Subcutaneous abdominal adipose tissue (tissue), 5 donors: ENCODE results near the gene CCDC169.

Source experiments
- H3K27ac ChIP-seq: one replicate; pipeline ENCODE4 v1.7.0; 2013; ENCODE audit warnings: low read depth, mild to moderate bottlenecking, inconsistent platforms, low read length, moderate library complexity
- H3K27me3 ChIP-seq, 5 donors: one replicate each; pipeline ENCODE4 v1.7.0; 2013; ENCODE audit warnings: low read length in 5 of 5, inconsistent platforms in 1 of 5; ENCODE audit not compliant: control insufficient read depth in 5 of 5, insufficient read depth in 4 of 5
- H3K36me3 ChIP-seq, 5 donors: one replicate each; pipeline ENCODE4 v1.7.0; 2013; ENCODE audit warnings: low read length in 5 of 5; ENCODE audit not compliant: control insufficient read depth in 5 of 5, insufficient read depth in 5 of 5
- H3K4me1 ChIP-seq, 5 donors: one replicate each; pipeline ENCODE4 v1.7.0; 2013; ENCODE audit warnings: low read length in 5 of 5, mild to moderate bottlenecking in 3 of 5, moderate library complexity in 1 of 5; ENCODE audit not compliant: control insufficient read depth in 5 of 5, insufficient read depth in 5 of 5
- H3K4me3 ChIP-seq, 5 donors: one replicate each; pipeline ENCODE4 v1.7.0; 2013; ENCODE audit warnings: low read length in 5 of 5, low read depth in 1 of 5
- H3K9ac ChIP-seq, 5 donors: one replicate each; pipeline ENCODE4 v1.7.0; 2013; ENCODE audit warnings: low read length in 5 of 5, mild to moderate bottlenecking in 4 of 5, moderate library complexity in 3 of 5
- H3K9me3 ChIP-seq, 5 donors: one replicate each; pipeline ENCODE4 v1.7.0; 2013; ENCODE audit warnings: low read length in 5 of 5; ENCODE audit not compliant: control insufficient read depth in 5 of 5
- donor health status: healthy.
- donor health status: healthy.
- donor health status: healthy.
- donor health status: healthy.
- donor health status: healthy.

CCDC169 gene

DNA sequence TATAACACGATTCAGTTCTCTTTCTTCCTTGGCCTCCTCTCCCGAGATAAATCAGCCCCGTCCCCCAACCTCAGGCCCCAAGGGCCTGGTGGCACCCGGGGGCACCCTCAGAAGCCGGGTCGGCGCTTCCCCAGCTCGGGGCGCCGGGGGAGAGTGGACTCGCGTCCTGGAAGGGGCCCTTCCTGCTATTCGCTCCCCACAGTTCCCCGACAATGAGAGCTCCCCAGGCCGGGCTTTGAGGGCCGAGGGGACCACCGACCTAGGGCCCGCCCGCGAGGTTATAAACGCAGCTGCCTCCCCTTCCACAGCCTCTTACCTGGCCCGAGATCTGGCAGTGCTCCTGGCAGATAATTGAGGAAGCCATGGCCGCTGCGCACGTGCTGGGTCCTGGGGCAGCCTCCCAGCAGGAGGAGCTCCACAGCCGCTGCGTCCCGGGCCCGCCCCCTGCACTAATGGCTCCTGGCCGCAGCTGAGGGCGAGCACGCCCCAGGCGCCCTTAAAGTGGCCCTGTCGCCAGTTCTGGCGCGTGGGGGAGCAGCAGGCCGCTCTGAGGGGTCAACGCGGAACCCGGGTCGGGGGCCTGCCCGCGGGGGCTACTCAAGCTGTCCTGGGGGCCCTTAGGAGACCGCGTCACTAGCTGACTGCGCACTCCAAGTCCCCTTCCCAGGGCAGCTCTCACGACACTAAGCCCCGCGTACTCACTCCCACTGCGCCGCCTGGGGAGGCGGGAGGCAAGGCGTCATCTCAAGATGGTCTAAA is 83.3 kb downstream of the CCDC169 start, which contains the start of gene SOHLH2:
SOHLH2 (minus strand) TSS at position 394 of the 759 bp plus-strand sequence; CDS start at position 364, 30 bp downstream.
- Histone ChIP-seq H3K9me3 (no peaks in the 10 kb centered on the region), H3K27ac (no peak within 1 kb of the TSS)

DNA sequence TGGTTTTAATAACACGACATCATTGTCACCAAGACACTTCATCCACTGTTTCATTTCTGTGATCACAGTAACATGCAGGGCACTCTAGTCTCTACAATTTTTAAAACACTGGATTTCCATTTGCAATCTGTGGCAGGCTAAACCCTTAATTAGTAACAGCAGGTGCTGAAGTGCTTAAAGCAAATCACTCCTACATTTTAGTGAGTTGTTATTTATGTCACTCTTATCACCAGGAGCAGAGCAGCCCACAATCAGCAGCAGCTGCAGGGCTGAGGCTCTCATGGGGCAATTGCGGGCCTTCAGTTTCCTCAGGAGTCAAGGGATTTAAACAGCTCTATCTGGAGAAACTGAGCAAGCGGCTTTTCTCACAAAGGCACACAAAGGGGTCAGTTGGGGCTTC is 84.8 kb downstream of the CCDC169 start:
- H3K4me3 ChIP-seq, result no peak overlapping the region
- H3K36me3 ChIP-seq, result no peaks in the 10 kb centered on the region
- no peaks in the 10 kb centered on the region for H3K27me3 ChIP-seq
- no peak overlapping the region for H3K9ac ChIP-seq
- no peaks in the 10 kb centered on the region for H3K9me3 ChIP-seq
- H3K4me1 ChIP-seq, result peaks cover 0 to 28% (median 8%) of the 10 kb centered on the region in 5 donors
- no peak overlapping the region for H3K27ac ChIP-seq

More for the DNA sequence above, 83.3 kb downstream of the CCDC169 start, which contains the start of gene SOHLH2:
- Histone ChIP-seq H3K4me1 (peaks cover 0 to 28% (median 8%) of the 10 kb centered on the region in 5 donors), H3K9ac (no peak within 1 kb of the TSS), H3K4me3 (no peak within 1 kb of the TSS), H3K36me3 (no peaks in the 10 kb centered on the region), H3K27me3 (no peaks in the 10 kb centered on the region)

DNA sequence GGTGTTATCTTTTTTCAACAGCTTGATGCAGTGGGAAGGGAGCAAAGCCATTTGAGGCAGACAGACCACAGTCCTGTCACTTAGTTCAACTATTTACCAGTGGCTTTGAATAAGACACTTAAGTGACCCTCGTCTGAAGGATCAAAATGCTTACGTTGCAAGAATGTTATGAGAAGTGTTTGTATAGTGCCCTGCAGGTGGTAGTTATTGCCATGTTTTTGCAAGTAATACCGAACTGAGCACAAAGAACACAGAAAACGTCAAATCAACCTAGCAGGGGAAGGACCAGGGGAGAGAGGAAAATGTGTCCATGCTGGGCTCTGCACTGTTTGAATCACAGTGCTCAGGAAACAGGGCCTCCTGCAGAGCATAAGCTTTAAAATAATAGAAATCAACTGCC is 86.0 kb downstream of the CCDC169 start:
- H3K9me3 ChIP-seq, result no peaks in the 10 kb centered on the region
- H3K36me3 ChIP-seq, result no peaks in the 10 kb centered on the region
- H3K9ac ChIP-seq, result no peak overlapping the region
- H3K27me3 ChIP-seq, result no peaks in the 10 kb centered on the region
- no peak overlapping the region for H3K4me3 ChIP-seq
- H3K4me1 ChIP-seq, result peaks cover 0 to 28% (median 8%) of the 10 kb centered on the region in 5 donors
- no peak overlapping the region for H3K27ac ChIP-seq

DNA sequence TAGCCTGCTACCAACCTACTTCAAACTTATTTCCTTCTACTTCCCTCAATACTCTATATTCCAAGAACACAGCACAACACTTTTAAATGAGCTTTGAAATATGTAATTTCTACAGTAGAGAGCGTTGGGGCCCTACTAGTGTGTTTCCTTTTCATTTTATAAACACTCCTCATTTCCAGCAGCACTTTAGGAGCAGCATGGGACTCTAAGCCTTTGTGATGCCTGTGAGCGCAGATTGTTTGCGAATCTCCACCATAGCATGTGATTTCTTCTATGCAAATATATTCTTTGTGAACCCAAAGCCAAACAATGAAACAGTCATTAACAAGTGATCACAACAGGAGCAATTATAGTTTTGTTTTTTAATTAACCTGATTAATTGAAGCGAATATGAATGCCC is 86.9 kb downstream of the CCDC169 start:
- H3K4me3 ChIP-seq, result no peak overlapping the region
- H3K36me3 ChIP-seq, result no peaks in the 10 kb centered on the region
- H3K27me3 ChIP-seq, result no peaks in the 10 kb centered on the region
- no peak overlapping the region for H3K9ac ChIP-seq
- H3K4me1 ChIP-seq, result peaks cover 0 to 28% (median 8%) of the 10 kb centered on the region in 5 donors
- H3K9me3 ChIP-seq, result no peaks in the 10 kb centered on the region
- no peak overlapping the region for H3K27ac ChIP-seq

DNA sequence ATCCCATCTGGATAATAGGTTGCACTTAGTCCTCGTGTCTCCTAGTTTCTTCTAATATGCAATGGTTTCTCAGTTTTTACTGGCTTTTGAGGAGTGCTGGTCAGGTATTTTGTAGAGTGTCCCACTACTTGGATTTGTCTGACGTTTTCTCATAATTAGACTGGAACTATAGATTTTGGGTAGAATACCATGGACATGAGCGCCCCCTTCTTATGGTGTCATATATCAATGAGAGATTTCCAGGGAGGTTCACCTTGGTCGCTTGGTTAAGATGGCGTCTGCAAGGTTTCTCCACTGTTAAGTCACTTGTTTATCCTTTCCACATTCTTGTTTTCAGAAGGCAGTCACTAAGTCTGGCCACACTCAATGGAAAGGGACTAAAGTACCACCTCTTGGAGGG is 89.9 kb downstream of the CCDC169 start:
- no peaks in the 10 kb centered on the region for H3K36me3 ChIP-seq
- peaks cover 0 to 11% (median 5%) of the 10 kb centered on the region in 5 donors for H3K4me1 ChIP-seq
- no peak overlapping the region for H3K9ac ChIP-seq
- no peak overlapping the region for H3K27ac ChIP-seq
- H3K4me3 ChIP-seq, result no peak overlapping the region
- H3K9me3 ChIP-seq, result no peaks in the 10 kb centered on the region
- H3K27me3 ChIP-seq, result no peaks in the 10 kb centered on the region

DNA sequence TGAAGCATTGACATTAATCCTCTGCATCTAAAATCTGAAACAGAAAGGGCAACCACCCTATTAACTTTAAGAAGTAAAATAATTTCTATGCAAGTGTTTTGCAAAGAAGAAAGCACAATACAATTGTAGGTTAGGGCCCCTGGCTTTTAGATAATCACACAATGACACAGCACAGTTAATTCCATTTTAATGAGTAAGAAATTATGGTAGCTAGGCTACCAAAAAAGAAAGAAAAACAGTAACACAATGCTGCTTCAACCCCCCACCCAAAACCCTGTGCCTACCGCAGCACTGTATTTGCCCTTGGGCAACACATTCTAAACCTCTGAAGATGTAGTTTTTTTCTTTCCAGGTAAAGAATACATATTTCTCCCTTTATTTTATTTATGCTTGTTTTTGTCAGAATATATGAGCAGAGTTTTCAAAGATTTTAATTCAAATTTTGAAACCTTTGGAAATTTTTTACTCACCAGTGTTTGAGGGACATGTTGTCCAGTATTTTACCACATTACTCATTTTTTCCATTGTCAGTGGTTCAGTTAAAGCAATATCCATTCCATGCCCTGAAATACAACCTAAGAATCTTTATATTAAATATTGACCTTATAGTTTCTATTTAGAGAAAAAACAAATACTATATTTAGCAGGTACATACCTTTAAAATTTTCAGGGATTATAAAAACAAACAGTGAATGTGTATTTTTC is 104.3 kb downstream of the CCDC169 start:
- Histone ChIP-seq H3K27ac (no peak overlapping the region), H3K9me3 (no peaks in the 10 kb centered on the region), H3K4me3 (no peak overlapping the region), H3K27me3 (no peaks in the 10 kb centered on the region), H3K36me3 (no peaks in the 10 kb centered on the region), H3K9ac (no peak overlapping the region), H3K4me1 (no peaks in the 10 kb centered on the region)

DNA sequence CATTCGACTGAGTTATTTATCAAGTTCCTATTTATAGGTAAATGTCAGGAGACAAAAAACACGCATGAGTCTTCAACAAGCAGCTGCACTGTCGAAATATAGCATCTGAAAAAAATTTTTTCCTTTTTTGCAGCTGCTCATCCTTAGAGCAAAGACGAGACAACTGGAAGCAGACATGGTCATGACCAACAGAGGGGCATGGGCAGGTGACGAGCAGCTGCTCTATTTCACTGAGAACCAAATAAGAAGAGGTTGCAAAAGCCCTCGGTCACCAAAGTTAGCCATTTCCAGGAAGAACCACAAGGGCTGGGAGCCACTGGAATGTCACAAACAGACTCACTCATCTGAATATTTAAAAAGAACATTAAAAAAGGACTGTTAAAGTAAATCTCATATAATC is 105.4 kb downstream of the CCDC169 start:
- H3K4me3 ChIP-seq, result no peak overlapping the region
- H3K27me3 ChIP-seq, result no peaks in the 10 kb centered on the region
- no peaks in the 10 kb centered on the region for H3K9me3 ChIP-seq
- no peaks in the 10 kb centered on the region for H3K36me3 ChIP-seq
- no peak overlapping the region for H3K27ac ChIP-seq
- H3K4me1 ChIP-seq, result no peaks in the 10 kb centered on the region
- H3K9ac ChIP-seq, result no peak overlapping the region

DNA sequence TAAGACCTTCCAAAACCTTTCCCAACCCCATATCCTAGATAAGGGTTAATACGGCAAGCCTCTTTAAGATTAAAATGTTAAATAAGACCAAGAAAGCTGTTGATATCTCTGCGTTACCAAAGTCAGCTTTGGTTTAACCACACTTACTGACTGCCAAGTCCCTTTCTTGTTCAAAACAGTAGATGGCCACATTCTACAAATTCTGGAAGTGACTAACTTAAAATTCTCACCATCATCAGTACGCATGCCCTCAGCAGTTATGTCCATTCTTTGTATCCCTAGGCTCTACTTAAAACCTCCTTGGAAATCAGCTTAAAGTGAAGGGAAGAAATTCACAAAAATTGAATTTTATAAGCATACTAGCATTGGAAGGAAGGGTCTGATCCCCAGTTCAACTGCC is 106.8 kb downstream of the CCDC169 start:
- H3K36me3 ChIP-seq, result no peaks in the 10 kb centered on the region
- H3K9me3 ChIP-seq, result no peaks in the 10 kb centered on the region
- H3K27me3 ChIP-seq, result no peaks in the 10 kb centered on the region
- H3K4me3 ChIP-seq, result no peak overlapping the region
- H3K4me1 ChIP-seq, result no peaks in the 10 kb centered on the region
- no peak overlapping the region for H3K27ac ChIP-seq
- no peak overlapping the region for H3K9ac ChIP-seq

DNA sequence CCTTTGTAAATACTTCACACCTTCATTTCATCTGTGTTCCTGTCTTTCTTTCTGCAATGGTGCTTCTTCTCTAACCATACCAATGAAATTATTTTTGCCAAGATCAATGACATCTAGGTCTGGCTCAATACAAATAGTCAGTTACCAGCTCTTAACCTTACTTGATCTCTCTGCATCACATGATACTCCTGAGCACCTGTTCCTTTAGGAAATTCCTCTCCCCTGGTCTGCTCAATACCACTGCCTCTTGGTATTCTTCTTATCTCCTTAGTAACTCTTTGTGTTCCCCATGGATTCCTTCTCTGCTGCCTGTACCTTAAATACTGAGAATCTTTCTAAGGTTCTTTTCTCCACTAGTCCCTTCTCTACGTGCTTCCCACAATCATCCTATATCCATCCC is 109.2 kb downstream of the CCDC169 start:
- H3K4me1 ChIP-seq, result no peaks in the 10 kb centered on the region
- no peak overlapping the region for H3K4me3 ChIP-seq
- H3K36me3 ChIP-seq, result no peaks in the 10 kb centered on the region
- no peak overlapping the region for H3K27ac ChIP-seq
- H3K9me3 ChIP-seq, result no peaks in the 10 kb centered on the region
- no peaks in the 10 kb centered on the region for H3K27me3 ChIP-seq
- no peak overlapping the region for H3K9ac ChIP-seq

DNA sequence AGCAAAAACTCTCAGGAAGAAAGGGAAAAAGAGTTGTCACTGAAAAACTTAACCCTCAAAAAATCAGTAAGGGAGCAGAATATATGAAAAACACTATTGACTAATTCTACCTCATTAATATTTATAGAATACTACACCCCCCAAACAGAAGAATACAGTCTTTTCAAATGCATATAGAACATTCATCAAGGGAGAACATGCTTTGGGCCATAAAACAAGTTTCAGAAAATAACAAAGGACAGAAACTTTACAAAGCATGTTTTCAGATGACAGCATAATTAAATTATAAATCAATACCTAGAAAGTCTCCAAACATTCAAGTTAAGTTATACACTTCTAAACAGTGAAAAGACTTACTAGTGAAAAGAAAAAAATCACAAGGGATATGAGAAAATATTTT is 113.7 kb downstream of the CCDC169 start:
- Histone ChIP-seq H3K27ac (no peak overlapping the region), H3K9me3 (no peaks in the 10 kb centered on the region), H3K9ac (no peak overlapping the region), H3K4me3 (no peak overlapping the region), H3K4me1 (no peaks in the 10 kb centered on the region), H3K27me3 (no peaks in the 10 kb centered on the region), H3K36me3 (no peaks in the 10 kb centered on the region)
